22Rv1 (cell line): ENCODE data around the gene OLFML2A.
A peak's percentile ranks its signal among the peaks of the same experiment; 100 is the strongest.
"Not testable (repeated sequence)": the region's sequence is repeated elsewhere in the genome, so short reads cannot be mapped to it uniquely, and the experiment has no call there.

ENCODE experiments used
- H3K27ac ChIP-seq: fragments of 450-650 bp; 2 replicates; pipeline ENCODE4 v1.5.1; 2017
- ZFX ChIP-seq: fragments of 450-650 bp; IDR thresholded peaks from 2 replicates; pipeline ENCODE4 v1.6.1; 2017; ENCODE audit warnings: antibody characterized with exemption, borderline replicate concordance
- TF ChIP-seq, protein P1 (sequence below): fragments of 450-650 bp; IDR thresholded peaks from 2 replicates; pipeline ENCODE4 v1.5.1; 2017; ENCODE audit warnings: mild to moderate bottlenecking

OLFML2A gene

DNA sequence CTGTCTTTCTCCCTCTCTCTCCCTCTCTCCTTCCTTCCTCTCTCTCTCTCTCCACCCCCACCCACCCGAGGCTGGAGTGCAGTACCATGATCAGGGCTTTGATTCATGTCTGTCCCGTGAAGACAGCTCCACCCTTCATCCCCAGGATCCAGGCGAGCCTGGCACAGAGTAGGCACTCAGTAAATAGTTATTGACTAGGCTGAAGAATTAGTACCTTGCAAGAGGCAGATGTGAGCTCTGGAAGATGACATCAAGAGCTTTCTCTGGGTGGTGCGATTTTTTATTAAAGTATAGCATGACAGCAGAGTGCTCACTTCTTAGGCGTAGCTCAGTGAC, 52.4 kb downstream of the OLFML2A start:
- H3K27ac ChIP-seq, result no peak overlapping the region
- no peak for TF ChIP-seq ZFX
- TF ChIP-seq, protein P1, sequence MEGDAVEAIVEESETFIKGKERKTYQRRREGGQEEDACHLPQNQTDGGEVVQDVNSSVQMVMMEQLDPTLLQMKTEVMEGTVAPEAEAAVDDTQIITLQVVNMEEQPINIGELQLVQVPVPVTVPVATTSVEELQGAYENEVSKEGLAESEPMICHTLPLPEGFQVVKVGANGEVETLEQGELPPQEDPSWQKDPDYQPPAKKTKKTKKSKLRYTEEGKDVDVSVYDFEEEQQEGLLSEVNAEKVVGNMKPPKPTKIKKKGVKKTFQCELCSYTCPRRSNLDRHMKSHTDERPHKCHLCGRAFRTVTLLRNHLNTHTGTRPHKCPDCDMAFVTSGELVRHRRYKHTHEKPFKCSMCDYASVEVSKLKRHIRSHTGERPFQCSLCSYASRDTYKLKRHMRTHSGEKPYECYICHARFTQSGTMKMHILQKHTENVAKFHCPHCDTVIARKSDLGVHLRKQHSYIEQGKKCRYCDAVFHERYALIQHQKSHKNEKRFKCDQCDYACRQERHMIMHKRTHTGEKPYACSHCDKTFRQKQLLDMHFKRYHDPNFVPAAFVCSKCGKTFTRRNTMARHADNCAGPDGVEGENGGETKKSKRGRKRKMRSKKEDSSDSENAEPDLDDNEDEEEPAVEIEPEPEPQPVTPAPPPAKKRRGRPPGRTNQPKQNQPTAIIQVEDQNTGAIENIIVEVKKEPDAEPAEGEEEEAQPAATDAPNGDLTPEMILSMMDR, result no peak

- TF ChIP-seq, protein P1, result no peak
- no peak for TF ChIP-seq ZFX
- no peak overlapping the region for H3K27ac ChIP-seq
Observed at GRCh38 chr9:124830593-124830992, 53.7 kb downstream of the OLFML2A start.

DNA sequence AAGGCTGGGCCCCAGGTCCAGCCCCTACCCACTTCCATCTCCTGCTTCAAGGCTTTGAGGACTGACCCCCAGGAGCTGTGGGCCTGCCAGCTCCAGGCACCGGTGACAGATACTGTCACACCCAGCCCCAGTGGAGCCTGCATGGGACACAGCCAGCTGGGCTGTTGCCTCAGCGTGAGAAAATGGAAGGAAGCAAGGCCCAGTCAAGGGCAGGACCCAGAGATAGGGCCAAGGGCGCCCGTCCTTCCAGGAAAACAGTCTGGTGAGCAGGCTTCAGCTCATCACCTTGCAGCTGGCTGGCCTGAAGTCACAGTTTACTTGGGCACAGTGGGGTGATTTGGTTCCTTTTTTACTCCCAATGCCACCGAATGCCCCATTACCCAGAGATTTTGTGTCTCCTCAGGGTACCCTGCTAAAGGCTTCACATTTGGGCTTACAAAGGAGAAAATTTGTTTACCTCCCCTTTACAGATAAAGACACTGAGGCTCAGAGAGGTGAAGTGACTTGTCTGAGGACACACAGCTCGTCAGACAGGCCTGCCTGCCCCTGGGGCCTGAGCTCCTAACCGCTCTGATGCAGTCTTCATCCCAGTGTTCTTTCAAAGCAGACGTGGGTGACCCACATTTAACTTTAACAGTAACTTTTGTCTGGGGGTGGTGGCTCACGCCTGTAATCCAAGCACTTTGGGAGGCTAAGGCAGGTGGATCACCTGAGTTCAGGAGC, 54.9 kb downstream of the OLFML2A start:
- no peak overlapping the region for H3K27ac ChIP-seq
- TF ChIP-seq, protein P1, result no peak
- TF ChIP-seq ZFX, result no peak

DNA sequence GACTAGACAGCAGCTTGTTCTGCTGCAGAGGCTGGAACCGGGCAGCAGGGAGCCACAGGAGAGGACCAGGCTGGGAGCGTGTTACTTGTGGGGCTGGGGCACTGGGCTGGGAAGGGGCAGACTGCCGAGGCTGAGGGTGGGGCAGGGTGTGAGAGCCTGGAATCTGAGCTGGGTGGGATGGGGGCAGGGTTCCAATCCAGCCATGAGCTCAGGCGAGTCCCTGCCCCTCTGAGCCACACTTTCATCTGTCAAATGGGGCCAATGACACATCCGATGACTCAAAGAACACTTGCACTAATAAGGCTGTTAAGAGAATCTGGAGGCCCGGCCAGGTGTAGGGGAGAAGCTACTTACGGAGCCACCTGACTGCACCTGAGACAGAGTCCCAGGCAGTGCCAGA, 57.7 kb downstream of the OLFML2A start:
- no peak overlapping the region for H3K27ac ChIP-seq
- TF ChIP-seq, protein P1, result no peak
- no peak for TF ChIP-seq ZFX

DNA sequence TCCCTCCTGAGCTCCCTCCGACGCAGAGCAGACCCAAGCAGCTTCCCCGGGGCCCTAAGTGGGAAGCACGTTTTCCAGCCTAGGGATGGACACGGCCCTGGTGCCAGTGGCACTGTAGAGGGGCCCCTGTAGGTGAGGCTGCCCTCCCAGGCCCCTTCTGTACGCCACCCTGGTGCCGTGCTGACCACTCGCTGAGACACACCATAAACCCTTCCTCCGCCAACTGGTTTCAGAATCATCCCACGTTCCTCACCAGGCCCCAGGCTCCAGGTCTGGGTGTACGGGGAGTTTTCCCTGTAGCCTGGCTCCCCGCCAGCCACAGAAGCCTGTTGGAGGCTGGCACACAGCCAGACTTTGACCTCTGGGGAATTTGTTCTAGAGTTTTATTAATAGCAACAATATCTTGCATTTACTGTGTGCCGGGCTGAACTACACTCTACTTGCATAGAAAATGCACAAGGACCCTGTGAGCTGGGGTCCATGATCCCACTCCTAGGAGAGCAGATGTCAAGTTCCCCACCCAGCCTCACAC, 58.2 kb downstream of the OLFML2A start:
- no peak for TF ChIP-seq ZFX
- TF ChIP-seq, protein P1, result no peak
- H3K27ac ChIP-seq, result no peak overlapping the region

DNA sequence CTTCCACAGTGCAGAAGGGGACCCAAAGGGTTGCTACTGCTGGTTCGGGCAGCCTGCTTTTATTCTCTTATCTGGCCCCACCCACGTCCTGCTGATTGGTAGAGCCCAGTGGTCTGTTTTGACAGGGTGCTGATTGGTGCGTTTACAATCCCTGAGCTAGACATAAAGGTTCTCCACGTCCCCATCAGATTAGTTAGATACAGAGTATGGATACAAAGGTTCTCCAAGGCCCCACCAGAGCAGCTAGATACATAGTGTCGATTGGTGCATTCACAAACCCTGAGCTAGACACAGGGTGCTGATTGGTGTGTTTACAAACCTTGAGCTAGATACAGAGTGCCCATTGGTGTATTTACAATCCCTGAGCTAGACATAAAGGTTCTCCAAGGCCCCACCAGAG, 61.2 kb downstream of the OLFML2A start:
- H3K27ac ChIP-seq, result not testable (repeated sequence)

- H3K27ac ChIP-seq, result not testable (repeated sequence)
Observed at GRCh38 chr9:124838567-124839275, 61.8 kb downstream of the OLFML2A start.

DNA sequence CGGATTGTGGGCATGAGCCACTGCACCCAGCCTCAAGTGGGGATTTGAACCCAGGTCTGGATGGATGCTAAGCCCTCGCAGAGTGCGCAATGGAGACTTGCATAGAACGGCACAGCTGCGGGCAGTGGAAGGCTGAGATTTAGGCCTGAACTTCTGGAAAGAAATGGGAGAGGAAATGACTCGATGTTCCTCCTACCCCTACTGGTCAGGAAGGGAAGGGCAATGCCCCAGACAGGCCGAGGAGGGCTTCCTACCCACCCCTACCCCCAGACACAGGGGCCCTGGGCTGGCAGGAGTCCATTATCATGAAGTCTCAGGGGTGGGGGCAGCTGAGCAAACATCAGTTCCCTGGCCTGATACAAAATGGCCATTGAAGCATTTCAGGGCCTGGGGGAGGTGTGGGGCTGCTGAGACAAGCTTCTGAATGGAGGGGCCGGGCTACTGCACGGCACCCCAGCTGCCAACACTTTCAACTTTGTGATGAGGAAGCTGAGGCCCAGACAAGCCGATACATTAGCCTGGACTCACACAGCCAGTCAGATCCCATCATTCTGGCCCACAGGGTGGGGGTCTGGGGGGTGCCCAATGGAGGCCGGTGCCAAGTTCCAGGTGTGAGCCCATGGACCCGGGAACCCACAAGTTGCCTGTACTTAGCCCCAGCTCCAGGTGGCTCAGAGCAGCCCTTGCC, 62.8 kb downstream of the OLFML2A start:
- TF ChIP-seq ZFX, result no peak
- TF ChIP-seq, protein P1, result peak; percentile 22; the same call in 1 of the 2 replicates
- H3K27ac ChIP-seq, result no peak overlapping the region
